Right lobe of liver (tissue), 6 donors: Measurements from ENCODE around the gene DUSP2. TPM values are rescaled to one million over a fixed set of nuclear protein-coding genes. Genes with fewer than 3 reads are reported as not detected.

Experiments
- ATAC-seq, 4 donors: fragments of 200-7000 bp; cut with Tn5 transposase; one replicate each; pipeline ENCODE4 v1.9.1; 2020; ENCODE audit warnings: mild to moderate bottlenecking in 4 of 4, moderate library complexity in 4 of 4
- DNase-seq, 3 donors: peaks; one replicate each; pipeline ENCODE4 v3.0.0-alpha.2; 2020
- H3K27ac ChIP-seq, 3 donors: fragments of 200-600 bp; one replicate each; pipeline ENCODE4 v1.8.0; 2022
- H3K27me3 ChIP-seq, 2 donors: fragments of 200-600 bp; one replicate each; pipeline ENCODE4 v1.8.0; 2022
- H3K36me3 ChIP-seq, 4 donors: fragments of 200-600 bp; sonication (generic) in 1 of 4; one replicate each; pipeline versions ENCODE4 v1.5.1 to v1.8.0; 2017 to 2022; ENCODE audit warnings: control low read depth in 1 of 4
- H3K4me1 ChIP-seq, 4 donors: fragments of 200-600 bp; sonication (generic) in 1 of 4; one replicate each; pipeline versions ENCODE4 v1.5.1 to v1.8.0; 2017 to 2022; ENCODE audit warnings: control low read depth in 1 of 4
- H3K4me3 ChIP-seq, 3 donors: fragments of 200-600 bp; one replicate each; pipeline ENCODE4 v1.8.0; 2022
- H3K9me3 ChIP-seq, 4 donors: fragments of 200-600 bp; sonication (generic) in 1 of 4; one replicate each; pipeline versions ENCODE4 v1.5.1 to v1.8.0; 2017 to 2022; ENCODE audit warnings: control low read depth in 1 of 4
- POLR2A ChIP-seq: fragments of 450-650 bp; IDR thresholded peaks from one replicate; pipeline ENCODE4 v1.6.1; 2017; ENCODE audit warnings: antibody characterized with exemption, mild to moderate bottlenecking
- WGBS: methylation state at CpG from one replicate; pipeline ENCODE4 v1.1.6; 2018; ENCODE audit warnings: low coverage, low lambda C conversion rate; ENCODE audit not compliant: insufficient coverage; ENCODE audit errors: missing lambda C conversion rate; 5-methylcytosine and 5-hydroxymethylcytosine counted together
- intact Hi-C, 2 donors: fragments of 100-400 bp; cut with DNase I; formaldehyde crosslinking; loops; one replicate each; pipeline versions ENCODE4 v1.11.2 to v1.14.1; 2022
- total RNA-seq, 6 experiments: library from RNA; depleted of rRNA in 2 of 6; stranded (reverse); fragments of >200 nt in 2 of 6; fragmentation: NEBNext Ultra II Directional in 3 of 6; extraction: Animal tissue kit (Norgen Biotek cat#: 25700) in 3 of 6; gene quantifications; one replicate each; pipeline versions ENCODE4 v1.1.0 to v1.2.4, GENCODE V29; 2016 to 2023
- TF ChIP-seq, protein P1 (sequence below), 4 donors: fragments of 200-600 bp in 3 of 4; fragments of 450-650 bp in 1 of 4; IDR thresholded peaks; one replicate each; pipeline versions ENCODE4 v1.5.1 to v1.8.0; 2016 to 2022; ENCODE audit warnings: antibody characterized with exemption in 4 of 4, mild to moderate bottlenecking in 2 of 4
- donor health status: DM: no; HTN: yes; CAD: no.
- donor health status: DM: no; HTN: no; CAD: no.
- donor health status: DM: no; HTN: no; CAD: no.
- donor health status: DM: no; HTN: yes; CAD: no.
- donor health status: DM: no; HTN: yes; CAD: no.

Gene DUSP2
- total RNA-seq, 6 experiments from 2014 or later, result 0.44 to 2.5 (median 1.2) TPM

DNA sequence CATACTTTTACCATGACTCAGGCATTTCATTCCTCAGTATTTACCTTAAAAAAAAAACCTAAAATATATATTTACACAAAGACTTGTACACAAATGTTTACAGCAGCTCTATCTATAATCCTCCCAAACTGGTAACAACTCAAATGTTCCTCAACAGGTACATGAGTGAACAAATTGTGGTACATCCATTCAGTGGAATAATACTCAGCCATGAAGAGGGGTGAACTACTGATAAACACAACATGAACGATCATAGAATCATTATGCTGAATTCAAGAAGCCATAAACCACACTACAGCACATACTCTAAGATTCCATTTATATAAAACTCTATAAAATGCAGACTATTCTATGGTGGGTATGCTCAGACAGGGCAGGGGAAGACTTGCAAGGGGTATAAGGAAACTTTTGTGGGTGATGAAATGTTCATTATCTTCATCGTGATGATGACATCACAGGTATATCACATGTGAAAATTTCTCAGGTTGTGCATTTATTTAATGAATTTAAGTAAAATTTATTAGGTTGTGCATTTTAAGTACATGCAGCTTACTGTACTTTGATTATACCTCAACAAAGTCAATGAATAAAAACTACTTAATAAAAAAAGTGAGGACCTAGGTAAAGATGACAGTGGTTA lies 24.7 kb upstream of the DUSP2 start:
- Histone ChIP-seq H3K27me3 (no peaks in the 10 kb centered on the region), H3K36me3 (no peaks in the 10 kb centered on the region), H3K9me3 (no peaks in the 10 kb centered on the region), H3K4me3 (no peak overlapping the region), H3K27ac (no peak overlapping the region), H3K4me1 (no peaks in the 10 kb centered on the region)
- 57% methylated on average over 2 of the region's 2 CpGs for WGBS
- DNase-seq (no peak), ATAC-seq (no peak)
- TF ChIP-seq, protein P1, sequence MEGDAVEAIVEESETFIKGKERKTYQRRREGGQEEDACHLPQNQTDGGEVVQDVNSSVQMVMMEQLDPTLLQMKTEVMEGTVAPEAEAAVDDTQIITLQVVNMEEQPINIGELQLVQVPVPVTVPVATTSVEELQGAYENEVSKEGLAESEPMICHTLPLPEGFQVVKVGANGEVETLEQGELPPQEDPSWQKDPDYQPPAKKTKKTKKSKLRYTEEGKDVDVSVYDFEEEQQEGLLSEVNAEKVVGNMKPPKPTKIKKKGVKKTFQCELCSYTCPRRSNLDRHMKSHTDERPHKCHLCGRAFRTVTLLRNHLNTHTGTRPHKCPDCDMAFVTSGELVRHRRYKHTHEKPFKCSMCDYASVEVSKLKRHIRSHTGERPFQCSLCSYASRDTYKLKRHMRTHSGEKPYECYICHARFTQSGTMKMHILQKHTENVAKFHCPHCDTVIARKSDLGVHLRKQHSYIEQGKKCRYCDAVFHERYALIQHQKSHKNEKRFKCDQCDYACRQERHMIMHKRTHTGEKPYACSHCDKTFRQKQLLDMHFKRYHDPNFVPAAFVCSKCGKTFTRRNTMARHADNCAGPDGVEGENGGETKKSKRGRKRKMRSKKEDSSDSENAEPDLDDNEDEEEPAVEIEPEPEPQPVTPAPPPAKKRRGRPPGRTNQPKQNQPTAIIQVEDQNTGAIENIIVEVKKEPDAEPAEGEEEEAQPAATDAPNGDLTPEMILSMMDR (IDR thresholded peaks at IDR 0.05), result no peak
- no peak for TF ChIP-seq POLR2A
- intact Hi-C loops, result no loop called here

DNA sequence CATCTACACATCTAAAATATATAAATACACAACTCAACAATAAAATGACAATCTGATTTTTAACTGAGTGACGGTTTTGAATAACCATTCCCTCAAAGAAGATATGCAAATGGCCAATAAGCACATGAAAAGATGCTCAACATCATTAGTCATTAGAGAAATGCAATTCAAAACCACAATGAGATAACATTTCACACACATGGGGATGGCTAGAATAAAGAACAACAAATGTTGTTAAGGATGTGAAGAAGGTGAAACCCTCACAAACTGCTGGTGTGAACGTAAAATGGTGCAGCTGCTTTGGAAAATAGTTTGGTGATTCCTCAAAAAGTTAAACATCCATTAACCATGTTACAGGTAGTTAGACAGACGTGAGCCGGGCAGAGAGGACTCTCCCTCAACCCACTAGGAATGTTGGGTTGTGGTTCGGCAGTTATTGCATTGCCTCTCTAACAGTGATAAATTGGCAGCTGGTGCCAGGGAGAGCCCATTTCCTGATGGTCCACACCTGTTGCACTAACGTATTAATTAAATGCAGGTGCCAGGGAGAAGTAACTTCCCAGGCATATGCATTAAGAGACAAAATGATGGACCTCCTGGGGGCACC lies 22.3 kb upstream of the DUSP2 start:
- ATAC-seq (no peak), DNase-seq (no peak)
- H3K27me3 ChIP-seq, result no peaks in the 10 kb centered on the region
- H3K27ac ChIP-seq, result no peak overlapping the region
- H3K4me3 ChIP-seq, result no peak overlapping the region
- WGBS, result 60% methylated on average over 5 of the region's 6 CpGs
- H3K4me1 ChIP-seq, result no peaks in the 10 kb centered on the region
- TF ChIP-seq POLR2A, result no peak
- TF ChIP-seq, protein P1 (IDR thresholded peaks at IDR 0.05), result no peak
- no peaks in the 10 kb centered on the region for H3K36me3 ChIP-seq
- intact Hi-C loops, result no loop called here
- H3K9me3 ChIP-seq, result no peaks in the 10 kb centered on the region

DNA sequence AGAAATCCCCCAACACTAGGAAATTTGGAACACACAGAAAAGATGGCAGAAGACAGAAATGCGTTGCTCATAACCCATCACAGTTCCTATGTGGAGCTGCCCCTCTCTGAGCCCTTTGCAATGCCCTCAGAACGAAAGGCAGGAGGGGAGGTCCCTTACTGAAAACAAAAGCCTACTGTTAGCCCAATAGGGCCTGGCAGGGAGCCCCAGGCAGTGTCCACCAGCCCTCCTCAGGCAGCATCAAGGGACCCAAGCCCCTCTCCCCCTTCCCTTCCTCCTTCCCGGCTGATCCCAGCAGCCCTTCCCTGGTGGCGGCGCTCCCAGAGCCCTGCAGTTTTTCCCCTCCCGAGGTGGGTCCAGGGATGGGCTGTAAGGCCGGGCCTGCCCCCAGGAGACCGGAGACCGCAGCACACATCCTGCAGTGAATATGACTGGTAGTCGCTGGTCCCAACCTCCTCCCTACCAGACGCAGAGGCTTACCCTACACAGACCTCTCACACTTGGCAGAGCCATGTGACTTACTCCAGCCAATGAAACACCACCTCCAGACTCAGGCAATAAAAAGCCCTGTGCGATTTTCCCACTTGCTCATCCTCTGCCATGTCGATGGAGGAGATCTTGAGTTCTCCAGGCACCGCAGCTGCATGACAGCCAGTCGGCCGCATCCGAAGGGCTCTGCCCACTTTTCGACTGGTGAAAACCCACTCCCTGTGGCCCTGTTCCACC lies 19.4 kb upstream of the DUSP2 start:
- WGBS, result 95% methylated on average over 3 of the region's 18 CpGs
- TF ChIP-seq, protein P1 (IDR thresholded peaks at IDR 0.05), result no peak
- TF ChIP-seq POLR2A, result no peak

DNA sequence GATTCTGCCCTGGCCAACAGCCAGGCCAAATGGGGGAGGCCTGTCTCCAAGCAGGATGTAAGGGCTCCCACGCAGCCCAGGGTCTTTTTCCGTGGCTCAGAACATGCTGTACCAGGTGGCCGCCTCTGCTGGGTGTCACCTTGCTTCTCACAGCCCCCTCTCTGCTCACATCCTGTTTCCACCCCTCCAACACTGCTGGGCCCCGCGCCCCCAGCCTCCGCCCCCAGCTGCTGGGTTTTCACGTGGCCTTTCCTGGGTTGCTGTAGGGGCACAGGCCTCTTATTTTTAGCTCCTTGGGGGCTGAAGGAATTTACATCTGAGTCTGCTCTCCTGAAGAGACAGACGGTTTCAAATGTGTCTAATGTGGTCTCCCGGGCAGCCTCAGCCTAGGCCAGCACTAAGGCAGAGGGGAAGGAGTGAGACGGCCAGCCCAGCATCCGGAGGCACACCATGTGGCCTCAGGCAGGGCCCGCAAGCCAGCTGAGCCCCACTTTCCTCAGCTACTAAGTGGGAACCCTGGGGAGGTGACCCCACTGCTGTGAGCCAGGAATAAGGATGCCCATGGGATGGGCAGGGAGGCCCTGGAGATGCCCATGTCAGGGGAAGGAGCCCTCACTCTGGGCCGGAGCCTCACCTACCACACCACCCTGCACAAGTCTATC lies 18.7 kb upstream of the DUSP2 start:
- no peaks in the 10 kb centered on the region for H3K27me3 ChIP-seq
- H3K36me3 ChIP-seq, result no peaks in the 10 kb centered on the region
- WGBS, result 58% methylated on average over 8 of the region's 13 CpGs
- ATAC-seq (peak; percentile 25 to 60 (median 50)), DNase-seq (no peak)
- intact Hi-C loops, result no loop called here
- no peak overlapping the region for H3K4me3 ChIP-seq
- no peak overlapping the region for H3K27ac ChIP-seq
- H3K4me1 ChIP-seq, result no peaks in the 10 kb centered on the region
- TF ChIP-seq, protein P1 (IDR thresholded peaks at IDR 0.05), result no peak
- TF ChIP-seq POLR2A, result no peak
- no peaks in the 10 kb centered on the region for H3K9me3 ChIP-seq

More for the DNA sequence above, 19.4 kb upstream of the DUSP2 start:
- H3K4me3 ChIP-seq, result no peak overlapping the region
- no peaks in the 10 kb centered on the region for H3K27me3 ChIP-seq
- DNase-seq, result no peak
- no peaks in the 10 kb centered on the region for H3K9me3 ChIP-seq
- no peak overlapping the region for H3K27ac ChIP-seq
- H3K36me3 ChIP-seq, result no peaks in the 10 kb centered on the region
- intact Hi-C loops, result no loop called here
- H3K4me1 ChIP-seq, result no peaks in the 10 kb centered on the region
- peak; percentile 31 to 61 (median 50) for ATAC-seq
